GM12865 (cell line): ENCODE results near the gene PACS2.
"Not testable (repeated sequence)": the region's sequence is repeated elsewhere in the genome, so short reads cannot be mapped to it uniquely, and the experiment has no call there.

Source experiments
- DNase-seq: peaks from one replicate; pipeline ENCODE4 v3.0.0; 2010; ENCODE audit warnings: low read depth
- H3K4me3 ChIP-seq: 2 replicates; pipeline ENCODE4 v1.5.1; 2011; ENCODE audit warnings: mild to moderate bottlenecking, low read depth, low read length, control low read depth
- CTCF ChIP-seq: IDR thresholded peaks from 2 replicates; pipeline ENCODE4 v1.5.1; 2011; ENCODE audit warnings: low read length, control low read depth, low read depth, inconsistent platforms; ENCODE audit not compliant: insufficient read depth; ENCODE audit errors: missing control alignments

Gene PACS2

GRCh38 chr14:105324871-105325270 lies 10.3 kb downstream of the PACS2 start:
- no peak overlapping the region for H3K4me3 ChIP-seq
- TF ChIP-seq CTCF = no peak
- no peak for DNase-seq

GRCh38 chr14:105325303-105325702 lies 10.8 kb downstream of the PACS2 start:
- no peak for TF ChIP-seq CTCF
- H3K4me3 ChIP-seq = no peak overlapping the region
- DNase-seq = no peak

GRCh38 chr14:105325716-105326567 lies 11.4 kb downstream of the PACS2 start:
- TF ChIP-seq CTCF = no peak
- no peak for DNase-seq
- H3K4me3 ChIP-seq = no peak overlapping the region

- no peak for DNase-seq
- H3K4me3 ChIP-seq = no peak overlapping the region
- TF ChIP-seq CTCF = no peak
These were observed 12.0 kb downstream of the PACS2 start for GRCh38 chr14:105326568-105326867.

GRCh38 chr14:105326891-105327694 lies 12.5 kb downstream of the PACS2 start:
- TF ChIP-seq CTCF = no peak
- no peak overlapping the region for H3K4me3 ChIP-seq

GRCh38 chr14:105327695-105328045 lies 13.1 kb downstream of the PACS2 start:
- not testable (repeated sequence) for H3K4me3 ChIP-seq, DNase-seq

More at GRCh38 chr14:105326891-105327694, 12.5 kb downstream of the PACS2 start:
- DNase-seq = no peak

GRCh38 chr14:105328070-105328677 lies 13.6 kb downstream of the PACS2 start:
- no peak overlapping the region for H3K4me3 ChIP-seq
- DNase-seq = no peak
- no peak for TF ChIP-seq CTCF
